Neuronal stem cell (in vitro differentiated cells): Measurements from ENCODE around the gene MBD2.

Source experiments
- DNase-seq: peaks from one replicate; pipeline ENCODE4 v3.0.0-alpha.2; 2013; ENCODE audit warnings: low spot score
- H2AFZ ChIP-seq: one replicate; pipeline ENCODE4 v1.6.1; 2013; ENCODE audit warnings: mild to moderate bottlenecking, low read length, inconsistent platforms
- H2AK5ac ChIP-seq: 2 replicates; pipeline ENCODE4 v1.6.1; 2013; ENCODE audit warnings: low read depth, mild to moderate bottlenecking, inconsistent platforms, low read length, moderate library complexity, mixed read lengths
- H2BK120ac ChIP-seq: 2 replicates; pipeline ENCODE4 v1.6.1; 2013; ENCODE audit warnings: low read depth, mild to moderate bottlenecking, inconsistent platforms, low read length, moderate library complexity, mixed read lengths
- H2BK12ac ChIP-seq: one replicate; pipeline ENCODE4 v1.6.1; 2013; ENCODE audit warnings: low read length, inconsistent platforms
- H2BK15ac ChIP-seq: 2 replicates; pipeline ENCODE4 v1.6.1; 2013; ENCODE audit warnings: mild to moderate bottlenecking, low read length, inconsistent platforms, mixed read lengths
- H2BK5ac ChIP-seq: one replicate; pipeline ENCODE4 v1.6.1; 2013; ENCODE audit warnings: inconsistent platforms, mild to moderate bottlenecking, low read length, moderate library complexity
- H3K14ac ChIP-seq: one replicate; pipeline ENCODE4 v1.6.1; 2013; ENCODE audit warnings: low read length, inconsistent platforms
- H3K18ac ChIP-seq: 2 replicates; pipeline ENCODE4 v1.6.1; 2013; ENCODE audit warnings: low read length, inconsistent platforms
- H3K23ac ChIP-seq: 2 replicates; pipeline ENCODE4 v1.6.1; 2013; ENCODE audit warnings: low read depth, mild to moderate bottlenecking, mixed read lengths, low read length, inconsistent platforms; ENCODE audit not compliant: poor library complexity
- H3K27ac ChIP-seq: replicated peaks from 3 replicates; pipeline ENCODE4 v1.5.1; 2013; ENCODE audit warnings: low read length, inconsistent platforms
- H3K27me3 ChIP-seq, 3 experiments: 2 replicates each; pipeline ENCODE4 v1.6.1; 2013; ENCODE audit warnings: low read length in 3 of 3, mild to moderate bottlenecking in 2 of 3, inconsistent platforms in 1 of 3, low read depth in 1 of 3, mixed read lengths in 1 of 3, moderate library complexity in 1 of 3; ENCODE audit not compliant: control insufficient read depth in 3 of 3, insufficient read depth in 3 of 3
- H3K36me3 ChIP-seq, 2 donors: replicated peaks in 1 of 2; 2 replicates each; pipeline ENCODE4 v1.6.1; 2013; ENCODE audit warnings: low read length in 2 of 2; ENCODE audit not compliant: control insufficient read depth in 2 of 2, insufficient read depth in 2 of 2
- H3K4ac ChIP-seq: 2 replicates; pipeline ENCODE4 v1.6.1; 2013; ENCODE audit warnings: inconsistent platforms, mild to moderate bottlenecking, low read length, moderate library complexity
- H3K4me1 ChIP-seq, 2 donors: 1 replicate in 1 of 2; 2 replicates in 1 of 2; pipeline ENCODE4 v1.6.1; 2013; ENCODE audit warnings: low read length in 2 of 2, low read depth in 1 of 2; ENCODE audit not compliant: control insufficient read depth in 2 of 2, insufficient read depth in 1 of 2
- H3K4me2 ChIP-seq: one replicate; pipeline ENCODE4 v1.6.1; 2013; ENCODE audit warnings: mild to moderate bottlenecking, low read length, inconsistent platforms; ENCODE audit not compliant: insufficient read depth, poor library complexity, severe bottlenecking
- H3K4me3 ChIP-seq, 2 donors: 2 replicates each; pipeline ENCODE4 v1.5.1; 2013; ENCODE audit warnings: low read length in 2 of 2, mild to moderate bottlenecking in 2 of 2, inconsistent platforms in 1 of 2, moderate library complexity in 1 of 2
- H3K79me1 ChIP-seq: one replicate; pipeline ENCODE4 v1.6.1; 2013; ENCODE audit warnings: low read depth, mild to moderate bottlenecking, inconsistent platforms, low read length, moderate library complexity
- H3K9ac ChIP-seq: one replicate; pipeline ENCODE4 v1.6.1; 2013; ENCODE audit warnings: mild to moderate bottlenecking, low read depth, low read length, inconsistent platforms; ENCODE audit not compliant: poor library complexity
- H3K9me3 ChIP-seq, 2 donors: replicated peaks in 1 of 2; 2 replicates each; pipeline versions ENCODE3 to v1.6.1; 2013; ENCODE audit warnings: low read length in 2 of 2, mild to moderate bottlenecking in 2 of 2, inconsistent platforms in 1 of 2, low read depth in 1 of 2, mixed read lengths in 1 of 2, moderate library complexity in 1 of 2; ENCODE audit not compliant: control insufficient read depth in 2 of 2, insufficient read depth in 1 of 2
- H4K8ac ChIP-seq: one replicate; pipeline ENCODE4 v1.6.1; 2013; ENCODE audit warnings: low read depth, mild to moderate bottlenecking, inconsistent platforms, low read length, moderate library complexity
- H4K91ac ChIP-seq: one replicate; pipeline ENCODE4 v1.6.1; 2013; ENCODE audit warnings: low read length, low read depth, mild to moderate bottlenecking, inconsistent platforms; ENCODE audit not compliant: poor library complexity
- WGBS, 2 donors: extraction: QIAGEN DNeasy Blood & Tissue Kit; methylation state at CpG; one replicate each; pipeline ENCODE4 v1.1.7; 2013; ENCODE audit warnings: missing lambda C conversion rate in 2 of 2, mixed read lengths in 1 of 2; ENCODE audit not compliant: insufficient read length in 2 of 2, insufficient replicate concordance in 1 of 2; ENCODE audit errors: extremely low coverage in 2 of 2; 5-methylcytosine and 5-hydroxymethylcytosine counted together

MBD2 gene

DNA sequence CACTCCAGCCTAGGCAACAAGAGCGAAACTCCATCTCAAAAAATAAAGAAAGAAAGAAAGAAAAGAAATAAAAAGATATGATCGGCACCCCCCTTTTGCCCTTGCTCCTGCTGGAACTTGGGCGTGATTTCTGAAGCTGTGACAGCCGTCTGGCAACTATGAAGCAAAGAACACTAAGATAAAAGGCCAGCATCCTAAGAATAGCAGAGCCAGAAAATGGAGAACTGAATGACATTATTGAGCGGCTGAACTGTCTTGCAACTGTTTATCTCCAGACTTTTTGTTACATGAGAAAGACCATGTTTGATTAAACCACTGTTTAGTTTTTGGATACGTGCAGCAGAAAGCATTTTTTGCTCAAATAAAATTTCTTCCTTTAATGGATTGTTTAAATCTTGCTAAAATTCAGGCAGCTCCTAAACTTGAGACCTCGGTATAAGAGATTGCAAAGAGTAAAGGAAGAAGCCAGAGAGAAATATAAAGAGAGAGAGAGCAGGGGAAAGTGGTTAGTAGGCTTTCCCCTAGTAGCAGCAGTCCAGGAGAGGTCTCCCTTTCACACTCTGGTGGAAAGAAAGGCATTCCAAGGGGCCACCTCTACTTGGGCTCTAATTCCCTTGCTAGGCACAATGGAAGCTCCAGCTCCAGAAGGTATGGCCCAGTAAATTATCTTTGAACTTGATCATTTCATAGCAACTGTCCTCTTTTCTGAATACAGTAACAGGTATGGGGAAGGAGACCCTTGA lies 8.2 kb upstream of the MBD2 start:
- no peak overlapping the region for H3K23ac ChIP-seq
- H3K4me3 ChIP-seq = no peak overlapping the region
- H4K91ac ChIP-seq = no peak overlapping the region
- no peak overlapping the region for H3K4me2 ChIP-seq
- H2BK12ac ChIP-seq = no peak overlapping the region
- H3K36me3 ChIP-seq = no peaks in the 10 kb centered on the region
- DNase-seq = no peak
- H3K9ac ChIP-seq = no peak overlapping the region
- no peaks in the 10 kb centered on the region for H3K79me1 ChIP-seq
- peaks cover 0 to 5% of the 10 kb centered on the region in 2 donors for H3K4me1 ChIP-seq
- H2BK15ac ChIP-seq = no peak overlapping the region
- H4K8ac ChIP-seq = no peak overlapping the region
- no peaks in the 10 kb centered on the region for H3K9me3 ChIP-seq
- H2AK5ac ChIP-seq = no peak overlapping the region
- no peak overlapping the region for H3K18ac ChIP-seq
- H3K27ac ChIP-seq = no peak overlapping the region
- H2BK5ac ChIP-seq = no peak overlapping the region
- WGBS, 2 donors = no CpG with 5 or more reads among the region's 7 CpGs
- no peak overlapping the region for H2BK120ac ChIP-seq
- peak overlapping the region; percentile 66 for H2AFZ ChIP-seq
- no peaks in the 10 kb centered on the region for H3K27me3 ChIP-seq
- H3K4ac ChIP-seq = no peak overlapping the region
- no peak overlapping the region for H3K14ac ChIP-seq

DNA sequence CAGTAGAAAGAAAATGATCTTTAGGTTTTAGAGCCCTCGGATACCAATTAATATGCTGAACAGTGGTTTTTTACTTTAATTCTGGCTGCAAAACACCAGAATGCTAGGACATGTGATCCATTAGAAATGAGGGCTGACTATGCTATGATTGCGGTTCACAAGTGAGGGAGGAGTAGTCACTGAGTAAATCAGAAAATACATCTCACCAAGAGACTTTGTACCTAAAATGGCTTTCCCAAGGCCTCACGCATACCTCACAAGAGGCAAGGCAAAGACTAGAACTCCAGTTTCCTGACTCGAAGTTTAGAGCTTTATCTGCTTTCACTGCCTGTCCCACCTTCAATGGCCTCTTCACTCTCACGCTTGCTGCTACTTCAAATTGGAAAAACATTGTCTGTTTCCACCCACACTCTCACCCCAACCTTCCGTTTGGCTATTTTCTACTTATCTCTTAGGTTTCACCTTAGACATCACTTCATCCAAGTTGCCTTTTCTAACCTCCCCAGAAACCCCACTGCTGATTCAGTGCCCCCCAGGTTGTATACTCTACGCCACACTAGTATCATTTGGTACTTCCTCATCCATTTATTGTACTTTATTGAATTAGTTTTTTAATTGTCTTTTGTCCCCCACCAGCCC lies 5.1 kb upstream of the MBD2 start:
- Histone ChIP-seq H3K79me1 (no peaks in the 10 kb centered on the region), H3K4me3 (no peak overlapping the region), H3K4me2 (no peak overlapping the region), H2AK5ac (no peak overlapping the region), H3K4ac (no peak overlapping the region), H2BK12ac (no peak overlapping the region), H3K9ac (no peak overlapping the region), H4K91ac (no peak overlapping the region), H4K8ac (no peak overlapping the region), H3K9me3 (no peaks in the 10 kb centered on the region), H2BK5ac (no peak overlapping the region), H3K14ac (no peak overlapping the region), H3K18ac (peak overlapping the region; percentile 30), H3K36me3 (no peaks in the 10 kb centered on the region), H2AFZ (peak overlapping the region; percentile 51), H3K4me1 (peaks cover 0 to 5% of the 10 kb centered on the region in 2 donors), H3K27ac (no peak overlapping the region), H3K23ac (no peak overlapping the region), H2BK120ac (no peak overlapping the region), H3K27me3 (no peaks in the 10 kb centered on the region), H2BK15ac (no peak overlapping the region)
- no CpG with 5 or more reads among the region's 7 CpGs for WGBS, 2 donors
- DNase-seq = no peak

DNA sequence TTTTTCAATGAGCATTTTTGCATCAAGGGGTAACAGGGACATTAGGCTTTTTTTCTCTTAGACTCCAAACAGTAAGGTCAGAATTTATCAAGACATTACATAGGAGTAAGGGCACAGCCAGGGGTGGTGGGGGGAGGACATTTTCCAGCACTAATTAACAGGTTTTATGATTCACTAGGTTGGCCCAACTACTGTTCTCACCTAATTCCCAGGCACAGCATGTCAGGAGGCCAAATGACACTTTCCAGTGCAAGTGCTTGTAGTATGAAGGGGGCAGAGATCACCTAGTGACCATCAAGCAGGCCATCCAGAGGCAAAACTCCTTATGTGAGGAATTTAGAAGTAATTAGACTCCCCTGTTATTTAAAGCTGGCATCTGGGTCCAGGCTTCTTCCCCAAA lies 3.9 kb upstream of the MBD2 start:
- Histone ChIP-seq H3K18ac (no peak overlapping the region), H4K8ac (no peak overlapping the region), H3K14ac (no peak overlapping the region), H2AK5ac (no peak overlapping the region), H3K9me3 (no peaks in the 10 kb centered on the region), H3K4ac (no peak overlapping the region), H4K91ac (no peak overlapping the region), H2AFZ (peak overlapping the region; percentile 43), H3K4me3 (no peak overlapping the region), H2BK5ac (no peak overlapping the region), H3K27ac (no peak overlapping the region), H2BK120ac (no peak overlapping the region), H3K4me2 (no peak overlapping the region), H3K23ac (no peak overlapping the region), H3K4me1 (peaks cover 2 to 7% of the 10 kb centered on the region in 2 donors), H3K27me3 (no peaks in the 10 kb centered on the region), H3K9ac (no peak overlapping the region), H2BK12ac (no peak overlapping the region), H3K36me3 (no peaks in the 10 kb centered on the region), H2BK15ac (no peak overlapping the region), H3K79me1 (no peaks in the 10 kb centered on the region)
- DNase-seq = no peak

DNA sequence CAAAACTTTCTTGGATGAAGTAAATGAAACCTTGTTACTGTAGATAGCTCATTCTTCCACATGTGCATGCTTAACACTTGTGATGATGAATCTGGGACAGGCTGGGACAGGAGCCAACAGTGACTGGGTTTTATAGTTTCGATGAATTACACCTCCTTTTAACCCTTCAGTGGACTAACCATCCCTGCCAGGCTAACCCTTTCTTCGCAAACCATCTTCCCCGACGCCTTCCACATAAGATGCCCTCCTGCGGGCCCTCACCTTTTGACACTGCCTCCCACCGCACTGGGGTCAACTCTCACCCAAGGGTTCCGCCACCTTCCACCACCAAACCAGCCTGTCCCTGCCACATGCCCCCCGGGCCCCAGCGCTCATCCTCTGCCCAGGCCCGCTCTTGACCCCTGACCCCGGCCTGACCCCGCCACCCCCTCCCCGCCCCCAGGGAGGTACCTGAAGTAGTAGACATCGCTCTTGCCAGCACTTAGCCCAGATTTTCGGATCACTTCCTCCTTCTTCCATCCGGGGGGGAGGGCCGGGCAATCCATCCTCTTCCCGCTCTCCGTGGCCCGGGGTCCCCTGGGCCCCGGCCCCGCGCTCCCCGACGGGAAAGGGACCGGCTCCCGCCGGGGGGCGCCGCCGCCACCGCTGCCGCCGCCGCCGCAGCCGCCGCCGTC lies 764 bp downstream of the MBD2 start:
- Histone ChIP-seq H3K23ac (no peak overlapping the region), H2BK15ac (no peak overlapping the region), H2AK5ac (peak overlapping the region; percentile 5), H2BK120ac (no peak overlapping the region), H4K8ac (no peak overlapping the region), H3K9me3 (no peaks in the 10 kb centered on the region), H3K9ac (peak overlapping the region; percentile 81), H3K4me3 (peak overlapping the region; percentile 61 to 81), H3K27ac (no peak overlapping the region), H3K14ac (no peak overlapping the region), H3K79me1 (peaks cover 4% of the 10 kb centered on the region), H3K4me2 (peak overlapping the region; percentile 75), H3K27me3 (no peaks in the 10 kb centered on the region), H4K91ac (no peak overlapping the region), H3K4ac (no peak overlapping the region), H3K18ac (peak overlapping the region; percentile 48), H3K4me1 (peaks cover 7 to 11% of the 10 kb centered on the region in 2 donors), H3K36me3 (peaks cover 0 to 14% of the 10 kb centered on the region in 2 donors), H2AFZ (no peak overlapping the region), H2BK5ac (no peak overlapping the region), H2BK12ac (no peak overlapping the region)
- no CpG with 5 or more reads among the region's 39 CpGs for WGBS, 2 donors
- peak; percentile 15 for DNase-seq
